Activated CD4-positive, alpha-beta T cell treated with anti-CD3 and anti-CD28 coated beads, Interleukin-2, amount 50 U/mL, for 4 hours (primary cell): ENCODE results near the gene TOP2A.

Source experiments
- DNase-seq, 2 experiments: peaks; one replicate each; pipeline ENCODE4 v3.0.0-alpha.2; 2020

Gene TOP2A

DNA sequence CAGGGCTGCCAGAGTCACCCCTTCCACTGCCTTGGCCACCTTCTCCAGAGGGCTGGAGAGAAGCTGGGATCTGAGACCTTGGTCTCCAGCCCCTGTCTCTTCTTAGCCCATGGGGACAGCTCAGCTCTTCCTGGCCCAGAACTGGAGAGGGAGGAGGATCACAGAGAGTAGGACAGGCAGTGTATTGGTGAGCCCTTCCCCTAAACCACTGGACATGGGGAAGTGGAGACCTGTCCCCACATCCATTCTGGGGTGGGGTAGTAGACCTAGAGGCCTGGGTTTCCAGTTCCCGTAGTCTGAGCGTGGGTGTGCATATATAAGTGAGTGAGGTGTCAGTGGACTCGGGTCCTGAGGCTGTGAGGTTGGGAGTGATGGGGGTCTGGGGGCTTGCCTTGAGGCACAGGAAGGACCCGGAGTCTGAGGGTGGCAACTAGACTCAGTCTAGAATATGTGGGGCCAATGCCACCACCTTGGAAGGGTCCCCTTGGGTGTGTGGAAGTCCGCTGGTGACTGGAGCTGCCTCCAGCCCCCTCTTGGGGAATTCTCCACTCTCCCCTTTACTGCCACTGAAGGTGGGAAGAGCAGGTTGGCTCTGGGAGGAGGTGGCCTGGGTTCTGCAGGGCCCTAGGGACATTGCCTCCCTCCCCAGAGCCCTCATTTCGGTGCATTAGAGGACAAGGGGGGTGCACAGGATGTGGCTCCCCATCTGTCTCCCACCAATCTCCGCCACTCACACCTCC, 73.1 kb downstream of the TOP2A start:
- DNase-seq, result no peak

DNA sequence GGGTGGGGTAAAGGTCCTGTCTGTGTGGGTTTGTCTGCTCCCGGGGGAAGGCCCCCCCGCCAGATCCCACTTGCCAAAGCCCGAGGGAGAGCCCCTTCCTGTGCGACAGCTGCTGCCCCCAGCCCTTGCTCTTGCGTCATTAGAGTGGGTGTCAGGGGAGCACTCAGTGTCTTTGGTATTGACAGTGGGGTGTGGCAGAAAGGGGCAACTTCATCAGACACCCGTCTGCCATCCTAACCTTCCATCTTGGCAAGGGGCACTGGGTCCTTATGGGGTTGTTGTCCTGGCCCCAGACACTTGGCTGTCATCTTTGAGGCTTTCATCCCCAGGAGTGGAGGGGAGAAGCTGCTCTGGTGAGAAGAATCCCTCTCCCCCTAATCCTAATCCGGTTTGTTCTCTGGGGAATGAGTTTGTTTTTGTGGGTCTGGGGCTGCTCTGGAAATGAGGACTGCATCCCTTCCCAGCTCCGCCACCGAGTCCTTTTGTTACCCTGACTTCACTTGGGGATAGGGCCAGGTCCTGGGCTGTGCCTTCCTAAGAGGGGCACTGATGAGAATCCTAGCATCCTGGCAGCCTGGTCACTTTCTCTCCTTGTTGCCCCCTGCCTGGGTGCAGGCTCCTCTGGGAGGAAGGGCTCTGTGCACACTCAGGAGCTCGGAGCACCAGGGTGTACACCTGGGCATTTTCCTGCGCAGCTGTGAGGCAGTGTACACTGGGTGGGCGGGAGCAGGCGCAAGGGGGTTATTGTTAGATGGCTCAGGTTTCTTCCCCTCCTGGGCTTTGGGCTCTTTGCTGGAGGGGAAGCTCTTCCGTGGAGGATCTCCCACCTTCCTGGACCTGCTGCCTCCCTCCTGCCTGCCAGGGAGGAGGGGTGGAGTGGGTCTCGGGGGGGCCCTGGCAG, 74.2 kb downstream of the TOP2A start:
- DNase-seq, result no peak

DNA sequence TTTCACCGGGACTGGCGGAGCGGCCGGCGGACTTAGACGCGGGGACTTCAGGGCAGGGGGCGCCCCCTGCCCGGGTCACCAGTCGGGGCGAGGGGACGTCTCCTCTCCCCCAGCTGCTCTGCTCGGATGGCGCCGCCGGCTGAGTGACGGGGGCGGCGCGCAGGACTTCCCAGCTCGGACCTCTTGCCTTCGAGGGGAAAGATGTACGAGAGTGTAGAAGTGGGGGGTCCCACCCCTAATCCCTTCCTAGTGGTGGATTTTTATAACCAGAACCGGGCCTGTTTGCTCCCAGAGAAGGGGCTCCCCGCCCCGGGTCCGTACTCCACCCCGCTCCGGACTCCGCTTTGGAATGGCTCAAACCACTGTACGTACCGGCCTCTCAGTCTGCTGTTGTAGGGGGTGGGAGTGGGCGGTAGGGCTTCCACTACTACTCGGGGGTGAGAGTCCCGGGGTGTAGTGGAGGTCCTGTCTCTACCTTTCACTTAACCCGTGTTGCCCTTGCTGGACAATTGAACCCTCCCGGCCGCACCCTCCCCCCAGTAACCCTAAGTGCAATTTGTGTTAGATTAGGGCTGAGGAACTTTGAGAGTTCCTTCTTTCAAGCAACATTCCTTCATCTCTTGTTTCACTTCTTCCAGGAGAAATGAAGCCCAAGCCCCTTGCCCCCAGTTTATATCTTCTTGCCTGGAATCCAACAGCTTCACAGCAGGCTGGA, 75.0 kb downstream of the TOP2A start:
- no peak for DNase-seq

DNA sequence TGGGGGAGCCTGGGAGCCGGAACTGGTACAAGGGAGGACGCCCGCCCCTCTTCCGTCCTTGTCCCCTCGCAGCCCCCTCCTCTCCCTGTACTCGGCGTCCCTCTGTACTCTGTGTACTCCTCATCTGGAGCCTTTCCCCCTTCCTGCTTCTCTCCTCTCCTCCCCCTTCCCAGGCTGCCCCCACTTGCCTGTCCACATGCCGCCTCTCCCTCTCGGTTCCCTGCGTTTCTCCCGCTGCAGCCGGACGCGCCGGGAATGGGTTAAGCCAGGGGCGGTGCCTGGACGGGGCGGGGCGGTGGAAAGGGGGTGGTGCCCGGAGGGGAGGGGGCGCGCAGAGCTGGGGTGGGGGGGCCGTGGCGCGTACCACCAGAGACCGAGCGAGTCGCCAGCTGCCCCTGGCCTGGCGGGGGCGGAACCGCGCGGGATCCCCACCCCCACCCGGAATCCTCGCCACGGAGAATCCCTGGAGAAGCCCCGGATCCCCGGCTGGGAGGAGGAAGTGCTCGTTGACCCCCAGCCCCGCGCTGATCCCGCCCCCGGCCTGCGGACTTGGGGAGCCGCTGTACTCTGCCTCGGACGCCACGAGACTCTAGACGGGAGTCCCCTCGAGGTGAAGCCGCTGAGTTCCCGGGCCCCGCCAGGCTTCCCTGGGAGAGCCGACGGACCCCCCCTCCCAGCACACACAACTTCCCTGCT, 75.7 kb downstream of the TOP2A start:
- no peak for DNase-seq

DNA sequence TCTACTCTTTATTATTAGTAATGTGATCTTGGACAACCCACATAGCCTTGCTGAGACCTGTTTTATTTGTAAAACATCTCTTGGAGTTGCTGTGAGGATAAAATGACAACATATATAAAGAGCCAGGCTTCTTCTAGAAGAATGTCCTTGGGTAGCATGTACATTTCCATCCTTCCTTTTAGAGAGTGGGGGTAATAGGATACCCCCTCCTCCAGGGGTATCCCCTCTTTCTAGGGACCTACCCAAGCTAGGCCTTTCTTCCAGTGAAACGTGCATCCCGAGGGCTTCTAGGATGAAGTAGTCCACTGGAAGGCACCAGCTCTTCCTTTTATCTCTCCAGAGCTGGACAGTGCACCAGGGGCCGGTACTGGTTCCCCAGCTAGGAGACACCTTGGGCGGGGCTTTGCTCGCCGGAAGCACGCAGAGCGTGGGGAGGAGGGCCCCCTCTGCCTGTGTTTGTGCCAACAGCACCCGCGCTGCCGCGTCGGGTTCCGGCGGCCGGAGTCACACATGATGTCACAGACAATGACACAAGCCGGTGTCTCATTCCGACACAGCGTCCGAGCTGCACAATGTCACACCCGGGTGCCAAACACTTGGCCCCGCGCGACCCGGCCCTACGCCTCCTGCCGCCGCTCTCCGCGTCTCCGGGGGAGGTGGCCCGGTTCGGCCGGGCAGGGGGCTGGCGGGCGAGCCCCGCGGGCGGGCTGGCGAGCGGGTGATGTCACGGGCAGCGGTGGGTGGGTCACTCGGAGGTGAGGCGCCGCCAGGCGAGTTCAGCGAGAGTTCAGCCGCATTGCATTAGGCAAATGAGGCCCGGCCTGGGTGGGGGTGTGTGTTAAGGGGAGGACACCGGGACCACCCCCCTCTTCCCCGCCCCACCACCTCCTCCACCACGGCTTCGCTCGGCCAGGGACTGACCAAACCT, 76.6 kb downstream of the TOP2A start:
- DNase-seq, result peak; percentile 76 to 78

DNA sequence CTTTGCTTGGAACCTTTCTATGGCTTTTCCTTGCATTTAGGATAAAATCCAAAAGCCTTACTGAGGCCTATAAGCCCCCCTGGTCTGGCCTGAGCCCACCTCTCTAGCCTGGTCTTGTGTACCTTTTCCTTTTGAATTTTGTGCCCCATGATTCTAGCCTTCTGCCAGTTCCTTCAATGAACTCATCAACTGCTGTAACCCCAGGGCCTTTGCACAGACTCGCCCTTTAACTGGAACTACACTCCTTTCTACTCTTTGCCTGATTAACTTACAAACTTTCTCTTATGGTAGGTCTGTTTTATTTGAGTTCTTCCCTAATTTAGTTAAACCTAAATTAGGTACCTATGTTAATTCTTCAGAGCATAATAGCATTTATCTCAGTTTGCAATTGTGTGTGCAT, 77.4 kb downstream of the TOP2A start:
- no peak for DNase-seq

DNA sequence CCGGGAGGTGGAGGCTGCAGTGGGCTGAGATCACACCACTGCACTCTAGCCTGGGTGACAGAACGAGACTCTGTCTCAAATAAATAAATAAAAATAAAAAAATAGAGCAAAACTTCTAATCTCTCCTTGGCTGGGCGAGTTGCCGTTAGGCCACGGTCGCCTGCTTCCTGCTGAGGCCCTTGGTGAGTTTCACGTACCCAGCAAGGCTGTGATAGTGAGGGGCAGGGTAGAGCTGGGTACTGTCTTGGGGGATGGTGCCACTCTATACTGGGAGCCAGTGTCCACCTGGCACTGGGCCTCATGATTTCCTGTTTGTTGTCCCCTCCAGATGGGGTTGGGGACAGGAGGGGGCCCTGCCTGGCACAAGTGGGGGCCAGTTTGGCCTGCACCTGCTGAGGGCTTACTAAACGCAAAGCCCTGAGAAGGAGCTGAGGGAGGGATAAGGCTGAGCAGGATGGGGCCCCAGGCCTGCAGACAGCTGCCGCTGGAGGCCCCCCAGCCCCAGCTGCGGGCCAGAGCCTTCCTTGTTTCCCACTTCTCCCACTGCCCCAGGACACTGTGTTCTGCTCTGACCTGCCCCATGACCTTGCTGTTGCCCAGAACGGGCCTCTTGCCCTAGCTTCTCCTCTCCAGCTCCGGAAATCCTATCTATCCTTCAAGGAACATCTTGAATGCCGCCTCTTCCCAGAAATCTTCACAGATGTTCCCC, 78.6 kb downstream of the TOP2A start:
- no peak for DNase-seq
